Measurements from ENCODE around the gene ERBB4.

The ERBB4 gene

GRCh38 chr2:212299943-212300342 lies 238.7 kb downstream of the ERBB4 start (continued):
- TF ChIP-seq CSRNP3 (CRISPR knock-in tag; IDR thresholded peaks at IDR 0.05) (no peak), PATZ1 (CRISPR knock-in tag; IDR thresholded peaks at IDR 0.05; ENCODE audit: borderline replicate concordance) (no peak), SNAI2 (CRISPR knock-in tag; IDR thresholded peaks at IDR 0.05) (no peak), ZNF70 (CRISPR knock-in tag; IDR thresholded peaks at IDR 0.05) (no peak), GLIS3 (CRISPR knock-in tag; IDR thresholded peaks at IDR 0.05) (no peak), ZNF565 (CRISPR knock-in tag; conservative IDR thresholded peaks at IDR 0.05; ENCODE audit: low read depth) (no peak), ARNTL (CRISPR knock-in tag; IDR thresholded peaks at IDR 0.05; ENCODE audit: borderline replicate concordance, low read depth) (no peak), ESRRG (CRISPR knock-in tag; IDR thresholded peaks at IDR 0.05) (no peak)

GRCh38 chr2:212299333-212299732 lies 239.3 kb downstream of the ERBB4 start:
- ATAC-seq = no peak
- no peak for TF ChIP-seq TOX (CRISPR knock-in tag; IDR thresholded peaks at IDR 0.05; ENCODE audit: borderline replicate concordance)
- TF ChIP-seq SNAI2 (CRISPR knock-in tag; IDR thresholded peaks at IDR 0.05) = no peak
- TF ChIP-seq ZFP3 (CRISPR knock-in tag; IDR thresholded peaks at IDR 0.05) = no peak
- TF ChIP-seq POU6F1 (CRISPR knock-in tag; IDR thresholded peaks at IDR 0.05; ENCODE audit: borderline replicate concordance, low read depth) = no peak
- TF ChIP-seq ZNF70 (CRISPR knock-in tag; IDR thresholded peaks at IDR 0.05) = no peak
- TF ChIP-seq RARB (CRISPR knock-in tag; IDR thresholded peaks at IDR 0.05) = no peak
- no peak for TF ChIP-seq ZNF565 (CRISPR knock-in tag; conservative IDR thresholded peaks at IDR 0.05; ENCODE audit: low read depth)
- TF ChIP-seq ZNF8 (CRISPR knock-in tag; IDR thresholded peaks at IDR 0.05) = no peak
- TF ChIP-seq CSRNP3 (CRISPR knock-in tag; IDR thresholded peaks at IDR 0.05) = no peak
- TF ChIP-seq ARNTL (CRISPR knock-in tag; IDR thresholded peaks at IDR 0.05; ENCODE audit: borderline replicate concordance, low read depth) = no peak
- TF ChIP-seq ISL1 (CRISPR knock-in tag; IDR thresholded peaks at IDR 0.05) = no peak
- no peak for TF ChIP-seq GLIS3 (CRISPR knock-in tag; IDR thresholded peaks at IDR 0.05)
- TF ChIP-seq OSR1 (CRISPR knock-in tag; IDR thresholded peaks at IDR 0.05) = no peak
- TF ChIP-seq ZFP30 (CRISPR knock-in tag; IDR thresholded peaks at IDR 0.05) = no peak
- TF ChIP-seq CREB5 (CRISPR knock-in tag; IDR thresholded peaks at IDR 0.05; ENCODE audit: low read depth) = no peak

GRCh38 chr2:212295571-212295970 lies 243.0 kb downstream of the ERBB4 start:
- TF ChIP-seq ARNTL (CRISPR knock-in tag; IDR thresholded peaks at IDR 0.05; ENCODE audit: borderline replicate concordance, low read depth) = no peak
- no peak for TF ChIP-seq RARB (CRISPR knock-in tag; IDR thresholded peaks at IDR 0.05)
- TF ChIP-seq ISL1 (CRISPR knock-in tag; IDR thresholded peaks at IDR 0.05) = no peak
- TF ChIP-seq TSHZ2 (CRISPR knock-in tag; IDR thresholded peaks at IDR 0.05) = no peak
- TF ChIP-seq GLIS3 (CRISPR knock-in tag; IDR thresholded peaks at IDR 0.05) = no peak
- TF ChIP-seq ZFP3 (CRISPR knock-in tag; IDR thresholded peaks at IDR 0.05) = no peak
- TF ChIP-seq CSDC2 (CRISPR knock-in tag; IDR thresholded peaks at IDR 0.05) = no peak
- TF ChIP-seq POU6F1 (CRISPR knock-in tag; IDR thresholded peaks at IDR 0.05; ENCODE audit: borderline replicate concordance, low read depth) = no peak
- TF ChIP-seq OSR1 (CRISPR knock-in tag; IDR thresholded peaks at IDR 0.05) = no peak
- no peak for TF ChIP-seq BACH2 (CRISPR knock-in tag; IDR thresholded peaks at IDR 0.05; ENCODE audit: borderline replicate concordance)
- TF ChIP-seq TCF4 (CRISPR knock-in tag; IDR thresholded peaks at IDR 0.05; ENCODE audit: borderline replicate concordance) = no peak
- TF ChIP-seq PPARA (CRISPR knock-in tag; IDR thresholded peaks at IDR 0.05; ENCODE audit: borderline replicate concordance) = no peak
- no peak for TF ChIP-seq TOX (CRISPR knock-in tag; IDR thresholded peaks at IDR 0.05; ENCODE audit: borderline replicate concordance)
- no peak for TF ChIP-seq ZNF8 (CRISPR knock-in tag; IDR thresholded peaks at IDR 0.05)
- no peak for TF ChIP-seq ZNF70 (CRISPR knock-in tag; IDR thresholded peaks at IDR 0.05)
- TF ChIP-seq ZNF565 (CRISPR knock-in tag; conservative IDR thresholded peaks at IDR 0.05; ENCODE audit: low read depth) = no peak
- no peak for ATAC-seq

All from SK-N-SH treated with all-trans-retinoic acid at 6 μM for 48 hours (cell line).